22Rv1 (cell line): ENCODE measurements around the gene RSRP1.

Experiments
- CTCF ChIP-seq: fragments of 450-650 bp; IDR thresholded peaks from 2 replicates; pipeline ENCODE4 v1.5.1; 2017; ENCODE audit warnings: mild to moderate bottlenecking
- ZFX ChIP-seq: fragments of 450-650 bp; IDR thresholded peaks from 2 replicates; pipeline ENCODE4 v1.6.1; 2017; ENCODE audit warnings: antibody characterized with exemption, borderline replicate concordance

DNA sequence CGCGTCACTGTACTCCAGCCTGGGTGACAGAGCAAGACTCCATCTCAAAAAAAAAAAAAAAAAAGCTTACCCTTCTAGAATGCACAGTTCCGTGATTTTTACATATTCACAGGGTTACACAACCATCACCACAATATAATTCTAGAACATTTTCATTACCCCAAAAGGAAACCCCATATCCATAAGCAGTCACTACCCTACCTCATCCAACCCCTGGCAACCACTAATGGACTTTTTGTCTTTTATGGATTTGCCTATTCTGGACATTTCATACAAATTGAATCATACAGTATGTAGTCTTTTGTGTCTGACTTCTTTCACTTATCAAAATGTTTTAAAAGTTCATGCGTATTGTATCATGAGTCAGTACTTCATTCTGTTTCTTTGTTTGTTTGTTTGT, 37.7 kb downstream of the RSRP1 start:
- TF ChIP-seq CTCF: no peak
- no peak for TF ChIP-seq ZFX
